Colonic mucosa (tissue), 4 donors: ENCODE results near the gene PLXNA4. TPM values are rescaled to one million over a fixed set of nuclear protein-coding genes. Genes with fewer than 3 reads are reported as not detected.

Experiments
- DNase-seq: peaks from one replicate; pipeline ENCODE4 v3.0.0-alpha.2; 2020
- H3K27ac ChIP-seq: fragments of 200-600 bp; one replicate; pipeline ENCODE4 v1.8.0; 2021
- H3K27me3 ChIP-seq: fragments of 200-600 bp; one replicate; pipeline ENCODE4 v1.8.0; 2021
- H3K36me3 ChIP-seq: fragments of 200-600 bp; one replicate; pipeline ENCODE4 v1.8.0; 2021
- H3K4me1 ChIP-seq: fragments of 200-600 bp; one replicate; pipeline ENCODE4 v1.8.0; 2021; ENCODE audit warnings: mild to moderate bottlenecking
- H3K4me3 ChIP-seq: fragments of 200-600 bp; one replicate; pipeline ENCODE4 v1.8.0; 2021
- H3K9ac ChIP-seq, 2 donors: one replicate each; pipeline ENCODE4 v1.7.0; 2013; ENCODE audit warnings: control low read depth in 2 of 2, low read depth in 2 of 2, low read length in 2 of 2
- H3K9me3 ChIP-seq: fragments of 200-600 bp; one replicate; pipeline ENCODE4 v1.8.0; 2021
- intact Hi-C: fragments of 100-400 bp; cut with DNase I; formaldehyde crosslinking; loops from one replicate; pipeline ENCODE4 v1.14.1; 2022
- total RNA-seq, 2 donors: library from RNA; stranded (reverse); fragmentation: NEBNext Ultra II Directional in 1 of 2; extraction: Animal tissue kit (Norgen Biotek cat#: 25700) in 1 of 2; gene quantifications; one replicate each; pipeline ENCODE4 v1.2.1, GENCODE V29; 2021
- TF ChIP-seq, protein P1 (sequence below): fragments of 200-600 bp; IDR thresholded peaks from one replicate; pipeline ENCODE4 v1.8.0; 2022; ENCODE audit warnings: antibody characterized with exemption, mild to moderate bottlenecking
- donor health status: healthy.
- donor health status: DM: no; HTN: no; CAD: no.
- donor health status: DM: no; HTN: no; CAD: no.

The PLXNA4 gene
- total RNA-seq, 2 donors from 2014 or later: 0.15 to 0.77 TPM

- no peaks in the 10 kb centered on the region for H3K27me3 ChIP-seq
- H3K9me3 ChIP-seq: no peaks in the 10 kb centered on the region
- TF ChIP-seq, protein P1, sequence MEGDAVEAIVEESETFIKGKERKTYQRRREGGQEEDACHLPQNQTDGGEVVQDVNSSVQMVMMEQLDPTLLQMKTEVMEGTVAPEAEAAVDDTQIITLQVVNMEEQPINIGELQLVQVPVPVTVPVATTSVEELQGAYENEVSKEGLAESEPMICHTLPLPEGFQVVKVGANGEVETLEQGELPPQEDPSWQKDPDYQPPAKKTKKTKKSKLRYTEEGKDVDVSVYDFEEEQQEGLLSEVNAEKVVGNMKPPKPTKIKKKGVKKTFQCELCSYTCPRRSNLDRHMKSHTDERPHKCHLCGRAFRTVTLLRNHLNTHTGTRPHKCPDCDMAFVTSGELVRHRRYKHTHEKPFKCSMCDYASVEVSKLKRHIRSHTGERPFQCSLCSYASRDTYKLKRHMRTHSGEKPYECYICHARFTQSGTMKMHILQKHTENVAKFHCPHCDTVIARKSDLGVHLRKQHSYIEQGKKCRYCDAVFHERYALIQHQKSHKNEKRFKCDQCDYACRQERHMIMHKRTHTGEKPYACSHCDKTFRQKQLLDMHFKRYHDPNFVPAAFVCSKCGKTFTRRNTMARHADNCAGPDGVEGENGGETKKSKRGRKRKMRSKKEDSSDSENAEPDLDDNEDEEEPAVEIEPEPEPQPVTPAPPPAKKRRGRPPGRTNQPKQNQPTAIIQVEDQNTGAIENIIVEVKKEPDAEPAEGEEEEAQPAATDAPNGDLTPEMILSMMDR: no peak
- no peak overlapping the region for H3K4me3 ChIP-seq
- no peaks in the 10 kb centered on the region for H3K4me1 ChIP-seq
- H3K27ac ChIP-seq: no peak overlapping the region
- DNase-seq: no peak
- no peak overlapping the region for H3K9ac ChIP-seq
- H3K36me3 ChIP-seq: no peaks in the 10 kb centered on the region
- intact Hi-C loops: no loop called here
These were observed 478.6 kb downstream of the PLXNA4 start for GRCh38 chr7:132097550-132098134.

- Histone ChIP-seq H3K4me1 (no peaks in the 10 kb centered on the region), H3K27ac (no peak overlapping the region), H3K27me3 (no peaks in the 10 kb centered on the region), H3K36me3 (no peaks in the 10 kb centered on the region), H3K9me3 (no peaks in the 10 kb centered on the region), H3K9ac (no peak overlapping the region), H3K4me3 (no peak overlapping the region)
- DNase-seq: no peak
- TF ChIP-seq, protein P1: no peak
- intact Hi-C loops: no loop called here
These were observed 481.0 kb downstream of the PLXNA4 start for GRCh38 chr7:132095111-132095765.

- Histone ChIP-seq H3K27ac (no peak overlapping the region), H3K9me3 (no peaks in the 10 kb centered on the region), H3K27me3 (no peaks in the 10 kb centered on the region), H3K36me3 (no peaks in the 10 kb centered on the region), H3K4me1 (no peaks in the 10 kb centered on the region), H3K4me3 (no peak overlapping the region), H3K9ac (no peak overlapping the region)
- TF ChIP-seq, protein P1: no peak
- intact Hi-C loops: no loop called here
- DNase-seq: no peak
These were observed 484.2 kb downstream of the PLXNA4 start for GRCh38 chr7:132092106-132092505.

GRCh38 chr7:132091706-132092105 lies 484.6 kb downstream of the PLXNA4 start:
- Histone ChIP-seq H3K4me3 (no peak overlapping the region), H3K9ac (no peak overlapping the region), H3K27ac (no peak overlapping the region), H3K27me3 (no peaks in the 10 kb centered on the region), H3K36me3 (no peaks in the 10 kb centered on the region), H3K9me3 (no peaks in the 10 kb centered on the region), H3K4me1 (no peaks in the 10 kb centered on the region)
- no peak for DNase-seq
- TF ChIP-seq, protein P1: no peak
- intact Hi-C loops: no loop called here

DNA sequence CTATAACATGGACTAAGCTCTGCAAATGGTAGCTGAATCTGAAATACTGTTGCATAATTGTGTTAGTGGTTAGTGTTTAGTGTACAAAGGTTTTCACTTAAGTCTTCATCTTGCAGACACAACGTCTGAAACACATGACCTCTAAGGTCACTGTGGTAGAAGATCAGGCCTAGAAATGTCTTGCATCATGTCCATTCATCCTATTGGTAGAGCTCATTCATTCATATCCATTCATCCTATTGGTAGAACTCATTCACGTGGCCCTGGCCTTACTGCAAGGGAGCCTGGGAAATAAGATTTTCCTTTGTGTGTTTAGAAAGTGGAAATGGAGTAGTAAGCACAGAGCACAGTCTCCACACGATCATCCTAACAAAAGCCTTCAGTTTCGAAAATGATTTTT lies 485.8 kb downstream of the PLXNA4 start:
- Histone ChIP-seq H3K9ac (no peak overlapping the region), H3K4me1 (no peaks in the 10 kb centered on the region), H3K9me3 (no peaks in the 10 kb centered on the region), H3K36me3 (no peaks in the 10 kb centered on the region), H3K27ac (no peak overlapping the region), H3K4me3 (no peak overlapping the region), H3K27me3 (no peaks in the 10 kb centered on the region)
- intact Hi-C loops: no loop called here
- TF ChIP-seq, protein P1: no peak
- DNase-seq: no peak
